Ammon's horn (tissue), 1 donor: ENCODE data around the gene HAGH.

ENCODE experiments used
- DNase-seq: peaks from one replicate; pipeline ENCODE4 v3.0.0-alpha.2; 2016; ENCODE audit warnings: low spot score

The HAGH gene

GRCh38 chr16:1831186-1832075, 4.8 kb upstream of the HAGH start:
- DNase-seq, result no peak

GRCh38 chr16:1830213-1830612, 3.6 kb upstream of the HAGH start:
- no peak for DNase-seq

GRCh38 chr16:1828645-1829410, 2.2 kb upstream of the HAGH start:
- no peak for DNase-seq

- DNase-seq, result no peak
These were observed 548 bp downstream of the HAGH start for GRCh38 chr16:1825864-1826690.

GRCh38 chr16:1825381-1825863, 1.2 kb downstream of the HAGH start:
- no peak for DNase-seq

GRCh38 chr16:1823821-1824220, 2.8 kb downstream of the HAGH start:
- DNase-seq, result peak; percentile 74

GRCh38 chr16:1822801-1823200, 3.8 kb downstream of the HAGH start:
- DNase-seq, result no peak

GRCh38 chr16:1821861-1822611, 4.6 kb downstream of the HAGH start:
- DNase-seq, result no peak

- no peak for DNase-seq
These were observed 5.7 kb downstream of the HAGH start for GRCh38 chr16:1820946-1821290.

GRCh38 chr16:1820096-1820945, 6.3 kb downstream of the HAGH start:
- no peak for DNase-seq

- no peak for DNase-seq
These were observed 7.0 kb downstream of the HAGH start for GRCh38 chr16:1819611-1820010.

GRCh38 chr16:1818873-1819525, 7.6 kb downstream of the HAGH start:
- no peak for DNase-seq

GRCh38 chr16:1818204-1818872, 8.3 kb downstream of the HAGH start:
- no peak for DNase-seq

- DNase-seq, result no peak
These were observed 8.9 kb downstream of the HAGH start for GRCh38 chr16:1817716-1818115.

GRCh38 chr16:1817276-1817589, 9.4 kb downstream of the HAGH start:
- DNase-seq, result no peak

GRCh38 chr16:1816396-1817275, 10.0 kb downstream of the HAGH start:
- DNase-seq, result no peak

- DNase-seq, result no peak
These were observed 11.2 kb downstream of the HAGH start for GRCh38 chr16:1815461-1815860.

GRCh38 chr16:1812732-1813163, 13.9 kb downstream of the HAGH start:
- DNase-seq, result peak; percentile 71

- DNase-seq, result no peak
These were observed 16.1 kb downstream of the HAGH start for GRCh38 chr16:1810536-1810935.
